Keratinocyte (primary cell): ENCODE measurements around the gene DHX35.

ENCODE experiments used
- EZH2 ChIP-seq: IDR thresholded peaks from one replicate; pipeline ENCODE4 v1.6.1; 2012; ENCODE audit warnings: inconsistent platforms, mild to moderate bottlenecking, low read length, moderate library complexity
- TF ChIP-seq, protein P1 (sequence below), 3 experiments: IDR thresholded peaks in 1 of 3; conservative IDR thresholded peaks in 1 of 3; optimal IDR thresholded peaks in 1 of 3; 2 replicates in 2 of 3; 3 replicates in 1 of 3; pipeline versions ENCODE3 to v1.5.1; 2011; ENCODE audit warnings: low read length in 3 of 3, mild to moderate bottlenecking in 3 of 3, moderate library complexity in 2 of 3, control low read depth in 1 of 3, inconsistent platforms in 1 of 3; ENCODE audit not compliant: insufficient read depth in 2 of 3; ENCODE audit errors: extremely low read depth in 1 of 3

DNA sequence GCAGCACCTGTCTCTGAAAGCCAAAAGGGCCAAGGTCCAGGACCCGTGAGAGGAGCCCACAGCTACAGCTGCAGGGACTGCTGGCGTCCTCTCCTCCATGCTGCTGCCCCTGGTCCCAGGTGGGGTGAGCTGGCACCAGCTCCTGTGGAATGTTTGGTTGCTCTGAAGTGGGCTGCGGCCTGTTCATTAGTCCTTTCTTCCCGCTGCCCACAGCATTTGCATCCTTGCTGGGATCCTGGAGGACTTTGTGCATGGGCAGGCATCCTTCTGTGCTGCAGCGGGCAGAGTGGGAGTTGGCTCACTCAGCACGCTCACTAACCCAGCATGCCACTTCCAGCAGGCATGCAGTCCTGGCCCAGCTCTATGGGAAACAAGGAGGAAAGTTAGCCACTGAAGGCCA lies 76.4 kb downstream of the DHX35 start:
- TF ChIP-seq, protein P1, sequence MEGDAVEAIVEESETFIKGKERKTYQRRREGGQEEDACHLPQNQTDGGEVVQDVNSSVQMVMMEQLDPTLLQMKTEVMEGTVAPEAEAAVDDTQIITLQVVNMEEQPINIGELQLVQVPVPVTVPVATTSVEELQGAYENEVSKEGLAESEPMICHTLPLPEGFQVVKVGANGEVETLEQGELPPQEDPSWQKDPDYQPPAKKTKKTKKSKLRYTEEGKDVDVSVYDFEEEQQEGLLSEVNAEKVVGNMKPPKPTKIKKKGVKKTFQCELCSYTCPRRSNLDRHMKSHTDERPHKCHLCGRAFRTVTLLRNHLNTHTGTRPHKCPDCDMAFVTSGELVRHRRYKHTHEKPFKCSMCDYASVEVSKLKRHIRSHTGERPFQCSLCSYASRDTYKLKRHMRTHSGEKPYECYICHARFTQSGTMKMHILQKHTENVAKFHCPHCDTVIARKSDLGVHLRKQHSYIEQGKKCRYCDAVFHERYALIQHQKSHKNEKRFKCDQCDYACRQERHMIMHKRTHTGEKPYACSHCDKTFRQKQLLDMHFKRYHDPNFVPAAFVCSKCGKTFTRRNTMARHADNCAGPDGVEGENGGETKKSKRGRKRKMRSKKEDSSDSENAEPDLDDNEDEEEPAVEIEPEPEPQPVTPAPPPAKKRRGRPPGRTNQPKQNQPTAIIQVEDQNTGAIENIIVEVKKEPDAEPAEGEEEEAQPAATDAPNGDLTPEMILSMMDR (optimal IDR thresholded peaks at IDR 0.05 in 1 of 3, IDR thresholded peaks at IDR 0.05 in 1 of 3, conservative IDR thresholded peaks at IDR 0.05 in 1 of 3; ENCODE audit: extremely low read depth in 1 of 3, insufficient read depth in 2 of 3, low read length in 3 of 3), result no peak
- TF ChIP-seq EZH2, result no peak
